ENCODE data around the gene SEC16B. TPM values are rescaled to one million over a fixed set of nuclear protein-coding genes. Genes with fewer than 3 reads are reported as not detected.

SEC16B gene, protein sequence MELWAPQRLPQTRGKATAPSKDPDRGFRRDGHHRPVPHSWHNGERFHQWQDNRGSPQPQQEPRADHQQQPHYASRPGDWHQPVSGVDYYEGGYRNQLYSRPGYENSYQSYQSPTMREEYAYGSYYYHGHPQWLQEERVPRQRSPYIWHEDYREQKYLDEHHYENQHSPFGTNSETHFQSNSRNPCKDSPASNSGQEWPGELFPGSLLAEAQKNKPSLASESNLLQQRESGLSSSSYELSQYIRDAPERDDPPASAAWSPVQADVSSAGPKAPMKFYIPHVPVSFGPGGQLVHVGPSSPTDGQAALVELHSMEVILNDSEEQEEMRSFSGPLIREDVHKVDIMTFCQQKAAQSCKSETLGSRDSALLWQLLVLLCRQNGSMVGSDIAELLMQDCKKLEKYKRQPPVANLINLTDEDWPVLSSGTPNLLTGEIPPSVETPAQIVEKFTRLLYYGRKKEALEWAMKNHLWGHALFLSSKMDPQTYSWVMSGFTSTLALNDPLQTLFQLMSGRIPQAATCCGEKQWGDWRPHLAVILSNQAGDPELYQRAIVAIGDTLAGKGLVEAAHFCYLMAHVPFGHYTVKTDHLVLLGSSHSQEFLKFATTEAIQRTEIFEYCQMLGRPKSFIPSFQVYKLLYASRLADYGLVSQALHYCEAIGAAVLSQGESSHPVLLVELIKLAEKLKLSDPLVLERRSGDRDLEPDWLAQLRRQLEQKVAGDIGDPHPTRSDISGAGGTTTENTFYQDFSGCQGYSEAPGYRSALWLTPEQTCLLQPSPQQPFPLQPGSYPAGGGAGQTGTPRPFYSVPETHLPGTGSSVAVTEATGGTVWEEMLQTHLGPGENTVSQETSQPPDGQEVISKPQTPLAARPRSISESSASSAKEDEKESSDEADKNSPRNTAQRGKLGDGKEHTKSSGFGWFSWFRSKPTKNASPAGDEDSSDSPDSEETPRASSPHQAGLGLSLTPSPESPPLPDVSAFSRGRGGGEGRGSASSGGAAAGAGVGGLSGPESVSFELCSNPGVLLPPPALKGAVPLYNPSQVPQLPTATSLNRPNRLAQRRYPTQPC
- 4.0 and 5.8 TPM in 2 replicates for total RNA-seq

DNA sequence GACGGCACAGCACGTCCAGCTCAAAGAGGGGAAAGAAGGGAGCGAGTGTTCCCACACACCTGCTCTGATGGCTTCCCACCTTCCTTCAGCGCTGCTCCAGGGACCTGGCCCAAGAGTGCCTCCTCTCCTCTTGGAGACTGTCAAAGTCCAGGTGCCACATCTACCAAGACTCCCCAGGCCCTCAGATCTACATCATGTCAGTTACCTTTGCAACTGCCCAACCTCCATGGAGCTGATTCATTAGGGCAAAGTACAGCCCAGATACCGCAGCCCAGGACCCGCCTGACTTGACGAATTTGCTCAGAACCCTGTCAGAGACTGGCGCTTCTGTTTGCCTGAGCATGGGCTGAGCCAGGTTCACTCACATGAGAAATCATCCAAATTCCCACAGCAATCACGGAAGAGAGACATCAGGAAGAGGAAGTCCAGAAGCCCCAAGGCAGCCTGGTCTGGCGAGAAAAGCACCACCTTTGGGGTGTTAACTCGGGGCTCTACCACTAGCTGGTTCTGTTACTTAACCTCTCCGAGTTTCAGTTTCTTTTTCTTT, at the start of gene SEC16B:
Gene SEC16B, minus strand, starts transcription at position 234 of the 547 bp plus-strand sequence. CDS start 2,077 bp downstream, outside the sequence.

Small RNAs within 50 kb of the gene (small RNA-seq; reads per million reads assigned to genes)
- gene AL359075.1, result not detected

Other genes with a start within 250 kb of the SEC16B start
- 50.2 and 53.7 TPM in 2 replicates for gene RASAL2, start 124.0 kb upstream of the SEC16B start, total RNA-seq

Measured in hair follicle dermal papilla cell (primary cell).